ENCODE measurements around the gene OR2V2. TPM values are rescaled to one million over a fixed set of nuclear protein-coding genes. Genes with fewer than 3 reads are reported as not detected.

Gene OR2V2
- total RNA-seq, 1 experiment from 2014 or later: not detected

- intact Hi-C loops (cut with micrococcal nuclease): no loop called here
- H3K4me1 ChIP-seq (ENCODE audit: insufficient read depth, low read length): peaks cover 20% of the 10 kb centered on the region; the same call in 1 of the 2 replicates
- CTCF ChIA-PET: no interaction called here
- no peak overlapping the region for H3K9ac ChIP-seq (ENCODE audit: low read length)
- no TSS peak for BruUV-seq (replicated peaks)
- no peak overlapping the region for H2AFZ ChIP-seq (ENCODE audit: low read length)
- no peaks in the 10 kb centered on the region for H3K27me3 ChIP-seq (ENCODE audit: low read length)
- no peak for DNase-seq
- H3K79me2 ChIP-seq (ENCODE audit: low read length): no peaks in the 10 kb centered on the region
- POLR2A ChIA-PET (ENCODE audit: unreplicated experiment): no interaction called here
- H3K4me2 ChIP-seq (ENCODE audit: low read length): no peak overlapping the region
- no peak for TF ChIP-seq EZH2 (IDR thresholded peaks at IDR 0.05; ENCODE audit: low read length, unreplicated experiment)
- no peak for TF ChIP-seq EZH2phosphoT487 (IDR thresholded peaks at IDR 0.05; ENCODE audit: borderline replicate concordance, low read length)
- no peak for TF ChIP-seq CTCF (conservative IDR thresholded peaks at IDR 0.05; ENCODE audit: low read depth, low read length)
- H3K9me2 ChIP-seq (replicated peaks; ENCODE audit: low read length): no peaks in the 10 kb centered on the region
- H3K9me3 ChIP-seq (ENCODE audit: low read length): no peaks in the 10 kb centered on the region
- H3K36me3 ChIP-seq (ENCODE audit: low read depth, low read length): no peaks in the 10 kb centered on the region
- no peak for ATAC-seq
- no peaks in the 10 kb centered on the region for H3F3A ChIP-seq (ENCODE audit: low read length, unreplicated experiment)
- H4K20me1 ChIP-seq (ENCODE audit: low read length): no peaks in the 10 kb centered on the region
- no peak overlapping the region for H3K27ac ChIP-seq (ENCODE audit: low read length)
- no peak overlapping the region for H3K4me3 ChIP-seq (ENCODE audit: low read length)
Measured at GRCh38 chr5:181163487-181164075, 16.2 kb downstream of the OR2V2 start.

- intact Hi-C loops (cut with micrococcal nuclease): no loop called here
- no TSS peak for BruUV-seq (replicated peaks)
- TF ChIP-seq EZH2phosphoT487 (IDR thresholded peaks at IDR 0.05; ENCODE audit: borderline replicate concordance, low read length) (no peak), EZH2 (IDR thresholded peaks at IDR 0.05; ENCODE audit: low read length, unreplicated experiment) (no peak), CTCF (conservative IDR thresholded peaks at IDR 0.05; ENCODE audit: low read depth, low read length) (no peak)
- Histone ChIP-seq H3K27me3 (ENCODE audit: low read length) (no peaks in the 10 kb centered on the region), H3K4me2 (ENCODE audit: low read length) (no peak overlapping the region), H4K20me1 (ENCODE audit: low read length) (no peaks in the 10 kb centered on the region), H3K36me3 (ENCODE audit: low read depth, low read length) (no peaks in the 10 kb centered on the region), H3K9me3 (ENCODE audit: low read length) (no peaks in the 10 kb centered on the region), H3K9me2 (replicated peaks; ENCODE audit: low read length) (no peaks in the 10 kb centered on the region), H2AFZ (ENCODE audit: low read length) (no peak overlapping the region), H3K4me1 (ENCODE audit: insufficient read depth, low read length) (peaks cover 20% of the 10 kb centered on the region; the same call in 1 of the 2 replicates), H3K4me3 (ENCODE audit: low read length) (no peak overlapping the region), H3F3A (ENCODE audit: low read length, unreplicated experiment) (no peaks in the 10 kb centered on the region), H3K9ac (ENCODE audit: low read length) (no peak overlapping the region), H3K79me2 (ENCODE audit: low read length) (no peaks in the 10 kb centered on the region), H3K27ac (ENCODE audit: low read length) (no peak overlapping the region)
- ChIA-PET POLR2A (ENCODE audit: unreplicated experiment) (no interaction called here), CTCF (no interaction called here)
- DNase-seq (no peak), ATAC-seq (no peak)
Measured at GRCh38 chr5:181164076-181164952, 16.9 kb downstream of the OR2V2 start.
